Activated T-cell treated with anti-CD3 and anti-CD28 coated beads, Interleukin-2, amount 50 U/mL, for 4 hours (primary cell): ENCODE measurements around the gene ARSI. TPM values are rescaled to one million over a fixed set of nuclear protein-coding genes. Genes with fewer than 3 reads are reported as not detected.

Experiments used
- ATAC-seq, 2 donors: fragments of 200-7000 bp; cut with Tn5 transposase; one replicate each; pipeline ENCODE4 v1.10.0; 2021
- DNase-seq: peaks from one replicate; pipeline ENCODE4 v3.0.0-alpha.2; 2020
- H3K27me3 Mint-ChIP-seq: one replicate; pipeline ENCODE4 v1.8.0; 2021; ENCODE audit warnings: low read depth, mixed read lengths
- H3K36me3 Mint-ChIP-seq: one replicate; pipeline ENCODE4 v1.8.0; 2022; ENCODE audit warnings: mixed read lengths; ENCODE audit not compliant: insufficient read depth
- H3K4me1 Mint-ChIP-seq: one replicate; pipeline ENCODE4 v1.8.0; 2021; ENCODE audit warnings: low read depth, mixed read lengths
- H3K4me3 Mint-ChIP-seq: one replicate; pipeline ENCODE4 v1.8.0; 2021; ENCODE audit warnings: mild to moderate bottlenecking, moderate library complexity, mixed read lengths
- H3K9me3 Mint-ChIP-seq: one replicate; pipeline ENCODE4 v1.8.0; 2021; ENCODE audit warnings: mixed read lengths
- total RNA-seq, 3 donors: library from RNA; stranded (reverse); gene quantifications; one replicate each; pipeline ENCODE4 v1.2.1, GENCODE V29; 2021

Gene ARSI
- total RNA-seq, 3 donors from 2014 or later: not detected

DNA sequence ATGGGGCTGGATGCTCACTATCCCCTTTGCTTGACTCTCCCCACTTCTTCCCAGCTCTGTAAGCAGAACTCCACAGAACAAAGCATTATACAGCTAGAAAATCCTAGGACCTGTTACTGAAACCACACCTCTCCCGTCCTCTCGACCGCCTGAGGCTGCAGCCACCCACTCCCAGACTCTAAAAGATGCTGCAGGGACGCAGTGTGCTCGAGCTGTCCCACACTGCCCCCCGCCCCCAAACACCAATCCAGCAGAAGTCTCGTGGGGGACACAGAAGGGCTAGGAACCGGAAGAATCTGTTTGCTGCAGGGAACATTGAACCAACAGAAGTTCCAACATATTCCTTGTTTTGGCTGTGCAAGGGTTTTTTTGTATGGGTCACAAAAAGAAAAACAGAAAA lies 20.7 kb downstream of the ARSI start:
- H3K4me3 Mint-ChIP-seq: no peak overlapping the region
- peaks cover 10% of the 10 kb centered on the region for H3K27me3 Mint-ChIP-seq
- DNase-seq (no peak), ATAC-seq (no peak)
- H3K4me1 Mint-ChIP-seq: no peaks in the 10 kb centered on the region
- no peaks in the 10 kb centered on the region for H3K36me3 Mint-ChIP-seq
- no peaks in the 10 kb centered on the region for H3K9me3 Mint-ChIP-seq

DNA sequence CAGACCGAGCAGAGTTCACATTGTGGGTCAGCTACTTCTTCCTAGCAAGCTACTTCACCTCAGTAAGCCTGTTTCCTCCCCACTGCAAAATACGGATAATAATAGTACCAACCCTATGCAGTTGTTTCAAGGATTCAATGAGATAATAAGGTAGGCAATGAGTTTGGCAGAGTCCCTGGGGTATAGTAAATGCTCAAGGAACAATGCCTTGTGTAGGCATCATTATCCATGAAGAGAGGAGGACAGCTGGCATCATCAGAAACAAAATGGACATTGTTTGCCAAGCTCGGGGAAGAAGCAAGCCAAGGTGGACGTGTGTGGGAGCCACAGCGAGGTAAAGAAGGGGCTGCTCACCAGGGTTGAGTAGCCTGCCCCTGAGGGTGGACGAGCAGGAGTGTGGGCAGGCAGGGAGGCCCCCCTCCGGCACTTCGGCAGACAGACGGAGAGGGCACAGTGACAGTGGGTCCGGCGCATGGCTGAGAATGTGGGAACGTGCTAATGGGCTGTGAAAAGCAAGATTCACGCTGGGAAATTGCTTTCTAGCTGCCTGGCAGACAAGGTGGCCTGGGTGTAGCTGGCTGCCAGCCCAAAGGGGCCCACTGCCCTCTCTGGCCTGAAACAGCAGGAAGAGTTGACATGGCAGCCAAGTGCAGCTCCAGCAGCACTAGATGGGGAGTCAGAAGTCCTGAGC lies 23.2 kb downstream of the ARSI start:
- ATAC-seq (no peak), DNase-seq (no peak)
- no peaks in the 10 kb centered on the region for H3K4me1 Mint-ChIP-seq
- no peak overlapping the region for H3K4me3 Mint-ChIP-seq
- no peaks in the 10 kb centered on the region for H3K36me3 Mint-ChIP-seq
- peaks cover 10% of the 10 kb centered on the region for H3K27me3 Mint-ChIP-seq
- no peaks in the 10 kb centered on the region for H3K9me3 Mint-ChIP-seq

DNA sequence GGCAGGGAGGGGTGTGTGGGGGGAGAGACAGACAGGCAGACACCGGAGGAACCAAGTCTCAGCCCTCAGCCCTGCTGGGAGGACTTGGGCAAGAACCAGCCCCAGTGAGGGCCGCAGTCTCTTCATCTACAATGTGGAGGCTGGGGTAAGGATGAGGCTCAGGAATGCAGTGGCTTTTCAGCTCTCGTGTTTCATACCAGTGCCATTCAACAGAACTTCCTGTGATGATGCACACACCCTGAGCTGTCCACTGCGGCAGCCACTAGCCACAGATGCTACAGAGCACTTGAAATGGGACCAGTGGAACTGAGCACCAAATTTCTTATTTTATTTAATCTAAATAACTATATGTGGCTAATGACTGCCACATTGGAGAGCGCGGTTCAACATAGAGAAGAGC lies 23.8 kb downstream of the ARSI start:
- Mint-ChIP-seq H3K27me3 (peaks cover 12% of the 10 kb centered on the region), H3K4me1 (no peaks in the 10 kb centered on the region), H3K36me3 (no peaks in the 10 kb centered on the region), H3K4me3 (no peak overlapping the region), H3K9me3 (no peaks in the 10 kb centered on the region)
- ATAC-seq (no peak), DNase-seq (no peak)

DNA sequence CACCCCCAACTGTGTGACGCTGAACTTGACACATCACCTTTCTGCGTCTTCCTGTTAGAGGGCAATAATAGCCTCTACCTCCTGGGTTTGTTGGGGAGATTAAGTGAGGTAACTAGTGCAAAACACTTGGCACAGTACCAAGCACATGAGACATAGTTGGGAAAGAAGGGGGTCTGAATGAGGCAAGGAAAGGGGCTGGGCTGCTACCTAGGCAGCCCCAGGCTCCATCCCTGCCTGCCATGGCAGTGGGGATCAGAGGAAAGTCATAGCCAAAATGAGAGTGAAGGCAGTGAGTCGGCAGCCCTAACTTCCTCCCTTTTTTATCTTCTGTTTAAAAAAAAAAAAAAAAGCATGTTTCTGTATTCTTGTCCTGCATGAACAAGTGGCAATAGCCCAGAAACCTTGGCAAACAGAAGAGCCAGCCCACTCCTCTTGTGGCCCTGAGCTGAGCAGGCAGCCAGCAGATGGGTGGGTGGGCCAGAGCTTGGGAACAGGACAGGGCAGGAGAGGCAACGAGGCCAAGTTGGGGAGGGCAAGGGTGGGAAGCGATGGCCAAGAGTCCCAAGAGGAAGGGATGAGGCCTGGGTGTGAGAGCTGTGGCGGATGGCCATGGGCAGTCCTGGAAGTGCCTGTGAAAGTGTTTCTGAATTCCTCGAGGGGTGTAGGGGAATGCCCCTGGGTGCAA lies 24.5 kb downstream of the ARSI start:
- no peaks in the 10 kb centered on the region for H3K36me3 Mint-ChIP-seq
- H3K4me1 Mint-ChIP-seq: no peaks in the 10 kb centered on the region
- no peak for DNase-seq
- H3K27me3 Mint-ChIP-seq: peaks cover 12% of the 10 kb centered on the region
- H3K4me3 Mint-ChIP-seq: no peak overlapping the region
- ATAC-seq: no peak
- no peaks in the 10 kb centered on the region for H3K9me3 Mint-ChIP-seq

DNA sequence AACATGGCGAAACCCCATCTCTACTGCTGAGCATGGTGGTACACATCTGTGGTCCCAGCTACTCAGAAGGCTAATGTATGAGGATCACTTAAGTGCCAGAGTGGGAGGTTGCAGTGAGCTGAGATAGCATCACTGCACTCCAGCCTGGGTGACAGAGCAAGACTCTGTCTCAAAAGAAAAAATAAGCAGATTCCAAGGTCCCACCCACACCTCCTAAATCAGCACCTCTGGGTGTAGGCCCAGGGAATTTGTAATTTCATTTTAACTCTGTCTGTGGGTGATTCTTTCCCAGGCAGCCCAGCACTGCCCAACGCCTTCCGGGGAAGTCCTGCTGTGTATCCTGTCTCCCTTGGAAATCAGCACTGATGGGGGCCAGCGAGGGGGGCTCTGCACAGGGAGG lies 25.7 kb downstream of the ARSI start:
- no peak for ATAC-seq
- H3K36me3 Mint-ChIP-seq: no peaks in the 10 kb centered on the region
- no peak for DNase-seq
- H3K27me3 Mint-ChIP-seq: peaks cover 12% of the 10 kb centered on the region
- no peaks in the 10 kb centered on the region for H3K9me3 Mint-ChIP-seq
- no peaks in the 10 kb centered on the region for H3K4me1 Mint-ChIP-seq
- H3K4me3 Mint-ChIP-seq: no peak overlapping the region

DNA sequence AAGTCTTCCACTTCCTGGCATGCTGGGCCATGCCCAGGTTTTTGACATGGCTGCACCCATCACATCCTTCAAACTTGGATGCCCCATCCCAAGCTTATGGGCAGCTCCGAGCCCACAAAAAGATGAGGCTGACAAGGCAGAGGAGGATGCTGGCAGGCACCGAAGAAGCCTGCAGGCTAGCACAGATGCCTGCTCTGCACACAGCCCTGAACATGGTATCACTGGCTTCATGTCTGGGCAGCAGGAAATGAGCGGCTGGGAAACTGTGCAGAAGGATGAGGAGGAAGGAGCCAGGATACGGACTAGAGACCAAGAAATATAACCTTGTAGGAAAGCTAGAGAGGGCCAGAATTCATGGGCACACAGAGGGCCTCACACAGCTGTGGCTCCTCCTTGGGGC lies 27.9 kb downstream of the ARSI start:
- H3K4me3 Mint-ChIP-seq: no peak overlapping the region
- no peaks in the 10 kb centered on the region for H3K9me3 Mint-ChIP-seq
- ATAC-seq (no peak), DNase-seq (no peak)
- no peaks in the 10 kb centered on the region for H3K4me1 Mint-ChIP-seq
- H3K36me3 Mint-ChIP-seq: no peaks in the 10 kb centered on the region
- H3K27me3 Mint-ChIP-seq: peaks cover 11% of the 10 kb centered on the region

DNA sequence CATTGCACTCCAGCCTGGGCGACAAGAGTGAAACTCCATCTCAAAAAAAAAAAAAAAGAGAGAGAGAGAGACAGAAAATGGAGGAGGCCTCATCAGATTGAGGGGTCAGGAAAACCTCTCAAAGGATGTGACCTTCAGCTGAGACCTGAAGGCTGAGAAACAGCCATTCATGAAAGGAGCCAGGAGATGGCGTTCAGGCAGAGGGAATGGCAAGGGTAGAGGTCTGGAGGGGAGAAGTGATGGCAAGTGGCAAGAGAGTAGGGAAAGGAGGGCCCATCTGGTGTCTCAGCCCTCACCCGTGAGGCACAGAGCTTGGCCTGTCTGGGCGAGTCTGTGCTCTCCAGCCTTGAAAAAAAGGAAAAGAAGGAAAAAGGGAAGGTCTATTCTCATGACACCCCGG lies 30.2 kb downstream of the ARSI start:
- H3K4me3 Mint-ChIP-seq: no peak overlapping the region
- no peaks in the 10 kb centered on the region for H3K36me3 Mint-ChIP-seq
- DNase-seq (no peak), ATAC-seq (no peak)
- H3K27me3 Mint-ChIP-seq: peaks cover 6% of the 10 kb centered on the region
- H3K4me1 Mint-ChIP-seq: no peaks in the 10 kb centered on the region
- no peaks in the 10 kb centered on the region for H3K9me3 Mint-ChIP-seq

DNA sequence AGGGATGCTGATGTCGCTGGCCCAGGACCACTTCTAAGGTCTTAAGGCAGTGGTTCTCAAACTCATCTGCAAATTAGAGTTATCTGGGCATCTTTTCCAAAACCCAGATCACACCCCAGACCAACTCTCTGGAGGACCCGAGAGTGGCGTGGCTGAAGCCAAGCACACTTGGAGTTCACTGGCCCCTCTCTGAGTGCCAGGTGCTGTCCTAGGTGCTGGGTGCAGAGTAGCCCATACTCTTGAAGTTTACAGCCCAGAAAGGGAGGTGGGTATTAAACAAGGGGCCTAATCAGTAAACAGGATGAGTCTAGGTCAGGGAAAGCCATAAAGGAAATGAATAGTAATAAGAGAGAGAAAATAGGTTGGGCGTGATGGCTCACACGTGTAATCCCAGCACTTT lies 30.8 kb downstream of the ARSI start:
- no peaks in the 10 kb centered on the region for H3K36me3 Mint-ChIP-seq
- no peak for DNase-seq
- ATAC-seq: no peak
- no peaks in the 10 kb centered on the region for H3K9me3 Mint-ChIP-seq
- H3K4me1 Mint-ChIP-seq: no peaks in the 10 kb centered on the region
- H3K27me3 Mint-ChIP-seq: peaks cover 6% of the 10 kb centered on the region
- H3K4me3 Mint-ChIP-seq: no peak overlapping the region

DNA sequence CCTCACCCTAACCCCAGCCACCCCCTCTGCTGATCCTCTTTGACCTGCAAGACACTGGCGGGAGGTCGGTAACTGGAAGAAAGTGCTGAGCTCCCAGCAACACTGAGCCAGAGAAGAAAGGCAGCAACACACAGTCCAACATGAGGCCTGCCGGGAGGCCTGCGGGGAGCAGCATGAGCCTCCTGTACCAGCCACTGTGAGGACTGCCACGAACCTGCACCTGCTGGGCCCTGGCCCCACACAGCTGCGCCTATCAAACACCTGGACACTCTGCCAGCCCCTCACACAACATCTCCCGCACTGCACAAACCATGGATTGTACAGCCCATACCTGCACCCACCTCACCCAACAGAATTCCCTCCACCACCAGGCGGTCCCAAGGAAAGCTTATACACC lies 31.4 kb downstream of the ARSI start:
- H3K36me3 Mint-ChIP-seq: no peaks in the 10 kb centered on the region
- DNase-seq (no peak), ATAC-seq (no peak)
- peaks cover 6% of the 10 kb centered on the region for H3K27me3 Mint-ChIP-seq
- H3K4me1 Mint-ChIP-seq: no peaks in the 10 kb centered on the region
- no peaks in the 10 kb centered on the region for H3K9me3 Mint-ChIP-seq
- no peak overlapping the region for H3K4me3 Mint-ChIP-seq

DNA sequence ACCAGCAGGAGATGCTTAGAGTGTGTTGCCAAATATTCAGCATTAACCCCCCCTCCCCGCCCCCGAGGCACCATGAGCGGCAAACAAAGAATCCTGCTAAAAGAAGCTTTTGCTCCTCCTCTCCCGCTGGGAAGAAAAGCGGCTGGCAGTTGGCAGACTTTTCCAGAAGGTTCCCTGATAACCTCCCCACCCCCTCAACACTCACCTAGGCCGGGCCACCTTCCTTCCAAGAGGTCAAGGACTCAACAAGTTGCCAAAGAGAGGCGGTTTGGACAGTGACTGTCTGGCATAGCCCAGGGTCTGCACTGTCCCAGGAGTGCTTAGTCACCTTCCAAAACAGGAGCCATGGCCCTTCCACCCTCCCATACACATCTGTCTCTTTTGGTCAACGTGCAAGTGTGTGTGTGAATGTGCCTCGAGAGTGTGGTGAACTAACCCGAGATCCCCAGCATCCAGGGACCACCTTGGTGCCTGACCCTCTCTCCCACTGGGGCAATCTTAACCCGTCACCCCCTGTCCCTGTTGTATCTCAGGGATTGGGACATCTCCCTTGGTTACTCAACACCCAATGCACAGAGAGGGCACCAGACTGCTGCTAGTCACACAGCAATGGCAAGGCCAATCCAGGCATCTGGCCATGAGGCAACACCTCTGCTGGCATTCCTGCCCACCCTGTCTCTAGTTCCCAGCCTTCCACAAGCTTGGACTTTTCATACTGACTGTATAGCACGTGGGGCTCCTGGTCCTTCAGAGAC lies 32.0 kb downstream of the ARSI start:
- no peaks in the 10 kb centered on the region for H3K9me3 Mint-ChIP-seq
- no peak overlapping the region for H3K4me3 Mint-ChIP-seq
- H3K27me3 Mint-ChIP-seq: peaks cover 6% of the 10 kb centered on the region
- H3K36me3 Mint-ChIP-seq: no peaks in the 10 kb centered on the region
- no peak for DNase-seq
- H3K4me1 Mint-ChIP-seq: no peaks in the 10 kb centered on the region
- ATAC-seq: no peak

DNA sequence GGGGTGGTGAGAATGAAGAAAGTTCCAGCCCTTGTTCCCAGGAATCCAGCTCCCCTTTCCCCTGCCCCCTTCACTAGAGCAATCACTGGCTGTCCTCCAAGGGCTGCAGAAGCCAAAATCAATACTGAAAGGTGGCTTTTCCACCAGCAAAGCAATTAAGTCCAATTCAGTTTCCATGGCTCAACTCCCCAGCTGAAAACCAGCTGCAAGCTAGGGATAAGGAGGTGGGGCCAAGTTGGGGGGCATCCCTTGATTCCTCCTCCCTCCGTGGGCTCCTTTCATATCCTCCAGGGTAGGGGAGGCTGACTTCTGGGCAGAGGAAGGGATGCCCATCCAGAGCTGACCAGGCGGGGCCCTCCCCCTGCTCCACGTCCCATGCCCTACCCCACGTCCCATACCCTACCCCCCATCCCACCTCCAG lies 35.8 kb downstream of the ARSI start:
- Mint-ChIP-seq H3K9me3 (no peaks in the 10 kb centered on the region), H3K36me3 (no peaks in the 10 kb centered on the region), H3K4me1 (no peaks in the 10 kb centered on the region), H3K4me3 (no peak overlapping the region), H3K27me3 (peaks cover 2% of the 10 kb centered on the region)
- ATAC-seq: no peak
- DNase-seq: no peak

DNA sequence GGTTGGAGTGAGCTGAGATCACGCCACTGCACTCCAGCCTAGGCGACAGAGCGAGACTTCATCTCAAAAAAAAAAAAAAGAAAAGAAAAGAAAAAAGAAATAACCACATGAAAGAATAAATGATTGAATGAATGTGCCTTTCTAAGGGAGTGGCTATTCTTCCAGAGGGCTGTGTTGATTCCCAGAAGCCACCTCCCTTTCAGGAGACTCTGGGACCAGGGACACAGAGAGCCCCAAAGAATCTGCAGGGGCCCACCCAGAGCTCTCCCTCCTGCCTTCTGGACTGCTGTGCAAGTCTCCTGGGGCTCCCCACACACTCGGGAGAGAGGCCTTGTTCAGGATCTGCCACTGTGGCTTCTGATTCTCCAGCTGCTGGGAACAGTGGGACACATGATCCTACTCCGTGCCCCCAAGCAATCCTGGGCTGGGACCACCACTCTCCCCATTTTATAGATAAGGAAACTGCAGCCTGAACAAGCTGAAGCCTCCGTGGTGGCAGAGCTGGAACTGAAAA lies 36.8 kb downstream of the ARSI start:
- no peaks in the 10 kb centered on the region for H3K36me3 Mint-ChIP-seq
- H3K4me3 Mint-ChIP-seq: no peak overlapping the region
- peaks cover 2% of the 10 kb centered on the region for H3K27me3 Mint-ChIP-seq
- DNase-seq (no peak), ATAC-seq (no peak)
- no peaks in the 10 kb centered on the region for H3K4me1 Mint-ChIP-seq
- no peaks in the 10 kb centered on the region for H3K9me3 Mint-ChIP-seq

DNA sequence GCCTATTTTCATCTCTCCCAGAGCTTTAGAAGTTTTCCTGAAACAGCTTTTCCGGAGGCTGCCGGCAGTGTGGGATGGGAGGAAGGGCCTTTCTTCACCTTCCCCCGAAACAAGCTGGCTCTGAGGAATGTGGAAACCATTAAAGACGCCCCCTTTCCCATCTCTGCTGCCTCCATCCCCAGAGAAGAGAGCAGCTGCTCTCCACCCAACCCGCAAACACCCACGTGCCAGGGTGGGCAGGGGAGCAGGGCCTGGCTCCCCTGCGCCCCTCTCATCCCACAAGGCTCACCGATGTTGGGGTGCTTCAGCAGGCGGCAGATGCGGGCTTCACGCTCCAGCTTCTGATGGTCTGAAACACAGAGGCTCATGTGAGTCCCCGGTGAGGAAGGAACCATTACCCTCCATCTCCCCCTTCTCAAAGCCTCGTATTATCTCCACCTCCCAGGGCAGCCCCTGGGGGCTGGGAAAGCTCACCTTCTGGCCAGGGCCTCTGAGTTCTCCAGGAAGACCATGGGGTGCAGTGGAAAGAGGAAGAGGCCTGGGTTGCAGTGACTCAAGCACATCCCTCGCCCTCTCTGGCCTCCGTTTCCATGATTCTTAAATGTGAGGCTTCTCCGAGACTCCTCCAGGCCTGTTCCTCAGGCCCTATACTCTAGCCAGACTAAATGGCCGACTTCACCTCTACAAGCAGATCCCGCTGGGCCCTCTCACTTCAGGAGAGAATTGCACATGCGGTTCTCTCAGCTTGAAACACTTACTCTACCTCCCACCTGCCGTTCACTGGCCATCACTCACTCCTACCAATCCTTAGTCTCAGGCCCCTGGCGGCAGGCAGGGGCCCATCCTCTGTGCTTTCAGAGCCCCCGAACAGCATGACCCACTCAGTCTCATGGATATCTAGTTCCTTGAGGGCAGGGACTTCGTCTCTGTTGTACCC lies 37.8 kb downstream of the ARSI start:
- H3K27me3 Mint-ChIP-seq: peaks cover 2% of the 10 kb centered on the region
- no peak for DNase-seq
- no peak for ATAC-seq
- H3K9me3 Mint-ChIP-seq: no peaks in the 10 kb centered on the region
- no peaks in the 10 kb centered on the region for H3K4me1 Mint-ChIP-seq
- H3K4me3 Mint-ChIP-seq: no peak overlapping the region
- no peaks in the 10 kb centered on the region for H3K36me3 Mint-ChIP-seq
